ENCODE data around the gene UST.
"Not testable (repeated sequence)": the region's sequence is repeated elsewhere in the genome, so short reads cannot be mapped to it uniquely, and the experiment has no call there.

The UST gene

DNA sequence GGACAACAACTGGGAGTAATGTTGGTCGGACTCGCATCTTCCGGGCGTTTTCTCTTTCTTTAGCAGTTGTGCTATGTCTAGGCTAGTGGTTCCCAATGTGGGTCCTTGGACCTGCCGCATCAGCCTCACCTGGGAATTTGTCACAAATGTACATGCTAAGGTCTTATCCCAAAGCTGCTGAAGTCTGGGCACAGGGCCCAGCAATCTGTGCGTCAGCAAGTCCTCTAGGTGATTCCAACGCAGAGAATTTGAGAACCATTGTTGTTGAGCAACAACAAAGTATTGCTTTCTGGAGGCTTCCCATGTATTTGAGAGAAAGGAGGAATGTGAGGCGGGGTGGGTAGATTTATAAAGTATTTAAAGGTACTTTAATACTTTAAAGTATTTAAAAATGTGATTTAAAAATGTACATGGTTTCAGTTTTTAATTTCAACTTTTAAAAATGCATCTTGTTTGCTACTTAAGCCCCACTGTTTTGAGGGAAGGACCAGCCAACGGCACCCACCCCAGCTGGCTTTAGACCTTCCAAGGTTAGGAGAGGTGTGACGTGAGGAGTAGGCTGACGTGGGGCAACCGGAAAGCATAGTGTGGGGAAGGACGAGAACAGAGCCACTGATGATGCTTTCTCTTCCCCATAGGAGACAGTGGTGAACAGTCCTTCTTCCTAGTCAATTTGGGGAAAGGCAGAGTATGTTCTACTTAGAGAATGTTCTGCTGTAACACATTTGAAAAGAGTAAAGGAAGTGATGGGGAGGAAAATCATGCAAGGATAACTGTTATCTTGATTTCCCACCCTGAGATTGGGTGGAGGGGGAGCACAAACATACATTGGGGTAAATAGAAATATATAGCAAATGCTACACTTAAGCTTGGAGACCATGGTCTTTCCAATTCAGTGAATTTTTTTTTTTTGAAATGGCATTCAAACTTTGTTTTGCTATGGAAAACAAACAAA, 4.3 kb downstream of the UST start:
- H3K9me3 Mint-ChIP-seq, result no peaks in the 10 kb centered on the region
- ATAC-seq, result no peak
- no peak overlapping the region for H3K4me3 Mint-ChIP-seq
- peaks cover 6% of the 10 kb centered on the region for H3K36me3 Mint-ChIP-seq
- peaks cover 45% of the 10 kb centered on the region for H3K4me1 Mint-ChIP-seq
- DNase-seq (ENCODE audit: low spot score in 2 of 2), result no peak
- no peak overlapping the region for H3K27ac Mint-ChIP-seq

DNA sequence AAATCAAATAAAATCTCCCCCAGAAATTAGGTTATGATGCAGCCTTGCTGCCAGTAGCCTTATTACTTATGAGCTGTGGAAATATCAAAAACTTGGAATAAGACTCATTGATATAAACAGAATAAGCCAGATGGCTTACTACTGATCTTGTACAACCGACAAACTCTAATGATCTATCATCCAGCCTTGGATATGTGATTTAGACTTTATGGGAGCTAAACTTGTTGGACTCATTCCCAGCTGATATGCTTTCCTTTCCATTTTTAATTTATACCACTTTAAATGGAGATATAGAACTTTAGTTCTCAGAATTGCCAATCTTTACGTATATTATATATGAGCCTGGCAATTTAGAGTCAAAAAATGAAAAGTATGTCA, 5.0 kb downstream of the UST start:
- H3K4me3 Mint-ChIP-seq, result no peak overlapping the region
- H3K36me3 Mint-ChIP-seq, result no peaks in the 10 kb centered on the region
- ATAC-seq (no peak), DNase-seq (ENCODE audit: low spot score in 2 of 2) (no peak)
- no peaks in the 10 kb centered on the region for H3K9me3 Mint-ChIP-seq
- no peak overlapping the region for H3K27ac Mint-ChIP-seq
- H3K4me1 Mint-ChIP-seq, result peaks cover 45% of the 10 kb centered on the region

DNA sequence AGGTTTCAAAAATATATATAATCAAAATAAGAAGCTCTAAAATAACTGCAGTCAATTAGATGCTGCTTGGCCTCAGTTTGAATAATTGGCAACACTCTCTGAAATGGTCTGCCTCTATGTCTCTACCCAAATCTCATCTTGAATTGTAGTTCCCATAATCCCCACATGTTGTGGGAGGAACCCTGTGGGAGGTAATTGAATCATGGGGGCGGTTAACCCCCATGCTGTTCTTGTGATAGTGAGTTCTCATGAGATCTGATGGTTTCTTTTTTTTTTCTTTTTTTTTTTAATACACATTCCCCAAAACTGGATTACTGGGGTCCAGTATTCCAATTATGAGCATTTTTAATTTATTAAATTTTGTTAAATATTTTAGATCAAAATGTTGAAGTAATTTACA, 8.5 kb downstream of the UST start:
- H3K36me3 Mint-ChIP-seq, result peaks cover 10% of the 10 kb centered on the region
- not testable (repeated sequence) for ATAC-seq; H3K4me3 Mint-ChIP-seq; H3K27ac Mint-ChIP-seq; H3K9me3 Mint-ChIP-seq; DNase-seq (ENCODE audit: low spot score in 2 of 2)
- H3K4me1 Mint-ChIP-seq, result peaks cover 48% of the 10 kb centered on the region

DNA sequence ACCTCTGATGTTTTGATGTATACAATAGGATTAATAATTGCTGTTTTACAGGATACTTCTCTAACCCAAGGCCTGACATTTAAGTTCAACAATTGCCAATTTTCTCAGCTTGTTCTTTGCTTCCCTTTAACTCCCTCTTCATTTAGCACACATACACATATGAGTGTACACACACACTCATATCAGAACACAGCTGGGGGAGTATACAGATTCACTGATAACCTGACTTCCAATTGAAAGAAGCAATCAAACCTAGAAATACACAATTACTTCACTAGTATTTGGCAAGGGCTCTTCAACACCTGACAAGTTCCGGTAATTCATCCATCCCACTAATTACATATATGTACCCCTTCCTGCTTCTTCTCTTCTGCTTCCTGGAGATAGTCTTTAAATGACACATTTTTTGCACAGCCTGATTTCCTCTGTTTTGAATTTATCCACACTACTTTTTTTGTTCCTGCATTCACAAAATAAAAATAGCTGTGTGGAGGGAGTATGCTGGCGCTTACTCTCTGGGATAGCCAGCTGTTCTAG, 11.2 kb downstream of the UST start:
- DNase-seq (ENCODE audit: low spot score in 2 of 2) (no peak), ATAC-seq (peak; percentile 73)
- Mint-ChIP-seq H3K36me3 (peaks cover 20% of the 10 kb centered on the region), H3K4me3 (peak overlapping the region; percentile 66), H3K4me1 (peaks cover 64% of the 10 kb centered on the region), H3K27ac (peak overlapping the region; percentile 61), H3K9me3 (no peaks in the 10 kb centered on the region)

DNA sequence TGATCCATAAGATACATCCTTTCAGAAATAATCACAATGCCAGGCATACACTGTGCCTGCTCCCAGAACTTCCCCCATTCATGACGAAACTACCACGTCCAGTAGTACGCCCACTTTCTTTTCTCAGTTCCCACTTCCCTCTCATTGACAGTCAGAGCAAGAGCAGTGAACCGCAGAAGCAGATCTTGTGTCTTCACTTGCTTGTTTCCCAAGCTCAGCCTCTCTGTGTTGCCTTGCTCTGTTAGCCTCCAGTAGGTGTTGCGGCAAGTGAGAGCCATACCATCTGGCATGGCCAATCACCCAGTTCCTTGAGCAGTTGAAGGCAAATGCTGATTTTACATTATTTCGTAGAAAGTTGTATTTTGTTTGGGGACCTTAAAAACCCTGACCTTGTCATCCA, 11.7 kb downstream of the UST start:
- peaks cover 20% of the 10 kb centered on the region for H3K36me3 Mint-ChIP-seq
- peak overlapping the region; percentile 61 for H3K27ac Mint-ChIP-seq
- H3K4me3 Mint-ChIP-seq, result peak overlapping the region; percentile 66
- no peaks in the 10 kb centered on the region for H3K9me3 Mint-ChIP-seq
- ATAC-seq, result peak; percentile 80
- peaks cover 69% of the 10 kb centered on the region for H3K4me1 Mint-ChIP-seq
- DNase-seq (ENCODE audit: low spot score in 2 of 2), result peak; percentile 12 to 76

DNA sequence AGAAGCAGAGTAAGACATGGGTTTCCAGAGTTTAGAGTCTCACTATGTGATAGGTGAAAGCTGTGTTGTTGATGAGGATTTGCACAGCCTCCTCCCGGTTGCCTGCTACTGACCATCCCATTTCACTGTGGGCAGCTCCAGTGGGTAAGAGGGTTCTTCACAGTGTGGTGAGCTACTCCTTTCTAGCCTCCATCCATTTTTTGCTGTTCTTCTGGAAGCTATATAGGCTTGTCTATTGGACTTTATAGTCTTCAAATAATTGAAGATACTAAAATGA, 13.4 kb downstream of the UST start:
- no peak for ATAC-seq
- Mint-ChIP-seq H3K4me3 (peak overlapping the region; percentile 66), H3K9me3 (no peaks in the 10 kb centered on the region), H3K27ac (peak overlapping the region; percentile 73), H3K4me1 (peaks cover 70% of the 10 kb centered on the region), H3K36me3 (peaks cover 20% of the 10 kb centered on the region)
- no peak for DNase-seq (ENCODE audit: low spot score in 2 of 2)

DNA sequence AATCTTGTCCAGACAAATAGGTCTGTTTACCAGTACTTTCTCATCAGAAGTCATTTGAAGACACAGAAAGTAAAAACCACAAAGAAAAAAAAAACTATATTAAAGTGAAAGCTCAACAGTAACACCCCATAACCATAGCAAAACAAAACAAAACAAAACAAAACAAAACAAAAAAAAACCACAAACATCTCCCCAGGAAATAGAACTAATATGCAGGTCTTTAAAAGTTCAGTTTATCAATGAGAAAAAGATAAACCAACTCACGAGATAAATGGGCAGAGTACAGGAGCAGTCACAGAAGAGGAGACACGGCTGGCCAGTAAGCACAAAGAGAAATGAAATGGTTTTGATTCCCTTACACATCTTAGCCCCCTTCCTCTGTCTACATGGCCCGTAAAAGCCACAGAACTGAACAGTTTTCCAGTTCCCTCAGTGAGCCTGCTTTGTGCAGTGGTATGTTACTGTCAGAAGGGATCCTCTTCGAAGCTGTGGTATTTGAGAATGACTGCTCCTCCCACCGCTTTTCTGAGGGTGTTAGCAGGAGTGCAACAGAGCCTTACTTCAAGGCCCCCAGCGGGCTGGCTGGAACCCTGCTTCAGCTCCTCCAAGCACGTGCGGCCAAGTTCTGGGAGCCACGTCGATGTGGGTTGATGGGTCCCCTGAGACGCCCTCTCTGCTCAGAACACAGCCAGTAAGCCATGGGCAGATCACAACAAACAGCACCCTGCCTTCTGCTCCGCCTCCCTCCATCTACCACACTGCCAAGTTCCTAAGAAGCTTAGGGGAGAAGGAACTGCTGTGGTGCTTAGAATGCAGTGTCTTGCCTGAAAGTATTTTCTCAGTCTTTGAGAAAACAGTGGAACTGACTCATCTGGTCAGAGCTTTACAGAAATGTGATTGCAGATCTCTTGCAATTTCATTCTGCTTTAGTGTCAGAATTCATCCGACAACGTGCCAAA, 14.0 kb downstream of the UST start:
- Mint-ChIP-seq H3K36me3 (peaks cover 20% of the 10 kb centered on the region), H3K9me3 (no peaks in the 10 kb centered on the region), H3K4me1 (peaks cover 70% of the 10 kb centered on the region), H3K4me3 (peak overlapping the region; percentile 66), H3K27ac (peak overlapping the region; percentile 73)
- ATAC-seq, result peak; percentile 78
- peak; percentile 33 to 82 for DNase-seq (ENCODE audit: low spot score in 2 of 2)

DNA sequence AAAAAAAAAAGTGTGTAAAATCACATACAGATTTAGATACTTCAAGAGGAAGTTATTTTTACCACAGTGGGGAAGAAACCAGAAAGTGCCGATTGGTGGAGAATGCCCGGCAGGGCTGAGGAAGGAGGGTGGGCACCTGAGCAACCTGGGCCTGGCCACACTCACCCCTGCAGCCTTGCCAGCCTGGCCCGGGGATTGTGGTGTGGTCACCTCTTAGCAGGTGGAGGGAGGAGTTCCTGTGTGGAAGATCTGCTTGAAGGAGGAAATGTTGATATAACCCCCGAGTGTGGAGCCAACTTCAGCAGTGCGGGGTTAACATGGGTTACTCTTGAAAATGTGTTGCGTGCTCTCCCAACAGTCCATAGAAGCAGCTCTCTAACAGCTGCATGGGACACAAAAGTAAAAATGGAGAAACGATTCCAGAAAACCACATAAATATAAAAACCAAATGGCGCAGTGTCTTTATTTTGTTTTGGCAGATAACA, 14.7 kb downstream of the UST start:
- peak; percentile 18 to 72 for DNase-seq (ENCODE audit: low spot score in 2 of 2)
- Mint-ChIP-seq H3K9me3 (no peaks in the 10 kb centered on the region), H3K36me3 (peaks cover 20% of the 10 kb centered on the region), H3K27ac (peak overlapping the region; percentile 73), H3K4me3 (peak overlapping the region; percentile 66), H3K4me1 (peaks cover 70% of the 10 kb centered on the region)
- ATAC-seq, result no peak

DNA sequence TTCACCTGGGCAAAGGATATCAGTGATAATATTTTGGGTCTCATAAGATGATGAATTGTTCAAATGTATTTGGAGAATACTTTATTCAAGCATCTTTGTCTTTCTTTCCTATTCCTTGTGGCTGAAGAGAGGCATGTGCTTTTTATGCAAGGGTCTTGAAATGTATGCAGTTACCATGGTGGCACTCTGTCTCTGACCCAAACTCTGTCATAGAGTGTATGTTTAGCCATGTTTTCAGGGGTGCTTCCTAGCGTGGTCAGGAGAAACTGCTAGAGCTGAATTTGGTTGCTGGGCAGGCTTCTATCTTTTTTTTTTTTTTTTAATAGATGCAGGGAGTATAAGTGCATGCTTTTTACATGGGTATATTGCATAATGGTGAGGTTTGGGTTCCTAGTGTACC, 15.4 kb downstream of the UST start:
- no peaks in the 10 kb centered on the region for H3K9me3 Mint-ChIP-seq
- DNase-seq (ENCODE audit: low spot score in 2 of 2), result no peak
- peaks cover 20% of the 10 kb centered on the region for H3K36me3 Mint-ChIP-seq
- ATAC-seq, result no peak
- peaks cover 66% of the 10 kb centered on the region for H3K4me1 Mint-ChIP-seq
- no peak overlapping the region for H3K27ac Mint-ChIP-seq
- no peak overlapping the region for H3K4me3 Mint-ChIP-seq

DNA sequence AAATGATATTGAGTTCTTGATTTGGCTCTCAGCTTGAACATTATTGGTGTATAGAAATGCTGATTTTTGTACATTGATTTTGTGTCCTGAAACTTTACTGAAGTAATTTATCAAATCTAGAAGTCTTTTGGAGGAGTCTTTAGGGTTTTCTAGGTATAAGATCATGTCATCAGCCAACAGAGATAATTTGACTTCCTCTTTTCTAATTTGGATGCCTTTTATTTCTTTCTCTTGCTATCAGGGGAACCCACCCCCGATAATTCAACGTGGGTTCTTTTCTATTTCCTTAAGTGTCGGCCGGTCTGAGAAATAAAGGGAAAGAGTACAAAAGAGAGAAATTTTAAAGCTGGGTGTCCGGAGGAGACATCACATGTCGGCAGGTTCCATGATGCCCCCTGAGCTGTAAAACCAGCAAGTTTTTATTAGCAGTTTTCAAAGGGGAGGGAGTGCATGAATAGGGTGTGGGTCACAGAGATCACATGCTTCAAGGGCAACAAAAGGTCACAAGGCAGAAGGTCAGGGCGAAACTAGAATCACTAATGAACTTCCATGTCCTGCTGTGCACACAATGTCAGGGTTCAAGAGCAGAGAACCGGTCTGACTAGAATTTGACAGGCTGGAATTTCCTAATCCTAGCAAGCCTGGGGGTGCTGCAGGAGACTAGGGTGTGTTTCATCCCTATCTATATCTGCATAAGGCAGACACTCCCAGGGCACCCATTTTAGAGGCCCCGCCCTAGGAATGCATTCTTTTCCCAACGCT, 17.6 kb downstream of the UST start:
- H3K9me3 Mint-ChIP-seq; H3K4me3 Mint-ChIP-seq; DNase-seq (ENCODE audit: low spot score in 2 of 2); ATAC-seq; H3K27ac Mint-ChIP-seq: not testable (repeated sequence)
- Mint-ChIP-seq H3K4me1 (peaks cover 49% of the 10 kb centered on the region), H3K36me3 (peaks cover 12% of the 10 kb centered on the region)

DNA sequence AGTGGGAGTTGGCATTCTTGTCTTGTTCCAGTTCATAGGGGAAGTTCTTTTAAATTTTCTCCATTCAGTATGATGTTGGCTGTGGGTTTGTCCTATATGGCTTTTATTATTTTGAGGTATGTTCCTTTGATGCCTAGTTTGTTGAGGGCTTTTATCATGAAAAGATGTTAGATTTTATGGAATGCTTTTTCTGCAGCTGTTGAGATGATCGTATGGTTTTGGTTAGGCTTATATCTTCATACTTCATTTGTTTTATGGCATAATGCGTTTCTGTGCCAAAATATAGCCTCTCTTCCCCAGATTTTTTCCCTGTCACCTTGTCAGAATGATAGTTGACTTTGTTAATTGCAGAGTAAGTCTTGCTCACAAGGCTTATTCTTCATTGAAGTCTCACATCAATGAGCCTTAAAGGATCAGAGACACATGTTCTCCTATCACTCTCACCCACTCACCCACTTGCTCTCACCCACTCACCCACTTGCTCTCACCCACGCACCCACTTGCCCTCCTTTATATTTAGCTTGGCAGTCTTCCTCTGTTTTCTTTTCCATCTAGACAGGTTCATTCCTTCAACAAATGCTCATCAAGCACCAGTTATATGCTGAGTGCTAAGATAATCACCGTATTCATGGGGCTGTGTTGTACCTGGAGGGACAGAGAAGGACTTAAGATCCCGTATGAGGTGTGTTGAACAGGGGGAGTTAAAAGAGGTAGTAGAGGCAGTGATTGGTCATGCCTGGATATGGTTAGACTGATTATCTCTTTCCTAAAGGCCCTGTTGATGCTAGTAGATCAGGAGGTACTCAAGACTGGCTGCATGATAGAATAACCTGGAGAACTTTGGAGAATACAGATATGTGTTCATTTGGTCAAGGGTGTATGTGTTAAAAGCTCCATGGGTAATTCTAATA, 19.3 kb downstream of the UST start:
- DNase-seq (ENCODE audit: low spot score in 2 of 2), result no peak
- no peak overlapping the region for H3K27ac Mint-ChIP-seq
- H3K9me3 Mint-ChIP-seq, result no peaks in the 10 kb centered on the region
- no peak overlapping the region for H3K4me3 Mint-ChIP-seq
- peaks cover 49% of the 10 kb centered on the region for H3K4me1 Mint-ChIP-seq
- H3K36me3 Mint-ChIP-seq, result peaks cover 4% of the 10 kb centered on the region
- no peak for ATAC-seq

DNA sequence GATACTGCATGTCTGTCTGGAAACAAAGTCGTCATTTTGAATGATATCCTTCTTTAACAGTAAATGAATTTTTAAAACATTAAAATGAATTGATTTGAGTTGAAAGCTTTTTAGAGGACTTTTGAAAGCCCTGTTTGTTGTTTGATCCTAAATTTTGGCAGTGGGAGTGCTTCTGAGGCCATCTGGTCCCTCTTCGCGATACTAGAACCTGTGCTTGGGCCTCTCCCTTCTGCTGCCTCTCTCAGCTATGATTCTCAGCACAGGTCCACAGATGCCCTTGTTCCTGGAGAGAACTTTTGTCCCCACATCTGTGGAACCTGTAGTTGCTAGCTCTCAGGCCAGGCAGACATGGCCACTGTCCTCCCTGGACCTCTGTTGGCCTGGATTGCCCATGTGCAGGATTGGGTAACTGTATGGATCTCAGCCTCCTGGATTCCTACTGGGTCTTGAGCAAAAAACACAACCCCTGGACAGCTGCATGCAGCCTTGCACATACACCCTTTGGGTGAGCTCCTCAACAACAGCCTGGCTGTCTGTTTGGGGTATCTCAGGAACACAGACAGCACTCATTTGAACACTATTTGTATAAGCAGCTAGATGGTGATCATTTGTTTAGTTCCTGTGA, 21.9 kb downstream of the UST start:
- Mint-ChIP-seq H3K27ac (no peak overlapping the region), H3K4me3 (no peak overlapping the region), H3K4me1 (peaks cover 36% of the 10 kb centered on the region), H3K36me3 (no peaks in the 10 kb centered on the region), H3K9me3 (no peaks in the 10 kb centered on the region)
- ATAC-seq (no peak), DNase-seq (ENCODE audit: low spot score in 2 of 2) (no peak)

DNA sequence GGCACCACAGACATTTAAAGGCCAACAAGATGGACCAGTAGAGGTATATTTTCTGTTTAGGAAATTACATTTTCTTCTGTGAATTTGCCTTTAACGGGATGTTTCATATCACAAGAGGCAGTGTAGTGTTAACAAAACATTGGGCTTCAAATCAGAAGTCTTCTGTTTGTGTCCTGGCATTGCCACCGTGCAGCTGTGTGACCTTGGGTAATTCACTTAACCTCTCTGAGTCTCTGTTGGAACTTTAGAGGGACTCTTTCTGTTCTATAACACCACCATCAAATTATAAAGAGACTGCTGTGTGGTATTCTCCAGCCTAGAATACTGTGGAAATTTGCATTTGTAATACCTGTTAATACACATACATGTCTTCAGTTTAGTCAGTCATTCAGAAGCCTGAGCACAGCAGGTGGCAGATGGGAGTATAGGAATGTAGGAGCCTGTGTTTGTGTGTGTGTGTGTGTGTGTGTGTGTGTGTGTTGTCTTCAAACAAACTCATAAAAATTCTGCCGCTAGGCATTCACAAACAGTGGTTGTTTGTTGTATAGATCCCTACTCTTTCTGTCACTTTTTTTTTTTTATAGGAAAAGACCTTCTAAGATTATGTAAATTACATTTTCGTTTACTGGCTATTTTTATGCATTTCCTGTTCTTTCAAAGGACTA, 22.6 kb downstream of the UST start:
- no peak overlapping the region for H3K4me3 Mint-ChIP-seq
- peaks cover 36% of the 10 kb centered on the region for H3K4me1 Mint-ChIP-seq
- no peaks in the 10 kb centered on the region for H3K36me3 Mint-ChIP-seq

More for the DNA sequence above, 22.6 kb downstream of the UST start:
- ATAC-seq (no peak), DNase-seq (ENCODE audit: low spot score in 2 of 2) (no peak)
- Mint-ChIP-seq H3K27ac (no peak overlapping the region), H3K9me3 (no peaks in the 10 kb centered on the region)
